ENCODE results near the gene LGI1.

GRCh38 chr10:93841961-93842360, 84.2 kb downstream of the LGI1 start:
- TF ChIP-seq EZH2 (IDR thresholded peaks at IDR 0.05; ENCODE audit: low read length): no peak
- TF ChIP-seq, protein P1, sequence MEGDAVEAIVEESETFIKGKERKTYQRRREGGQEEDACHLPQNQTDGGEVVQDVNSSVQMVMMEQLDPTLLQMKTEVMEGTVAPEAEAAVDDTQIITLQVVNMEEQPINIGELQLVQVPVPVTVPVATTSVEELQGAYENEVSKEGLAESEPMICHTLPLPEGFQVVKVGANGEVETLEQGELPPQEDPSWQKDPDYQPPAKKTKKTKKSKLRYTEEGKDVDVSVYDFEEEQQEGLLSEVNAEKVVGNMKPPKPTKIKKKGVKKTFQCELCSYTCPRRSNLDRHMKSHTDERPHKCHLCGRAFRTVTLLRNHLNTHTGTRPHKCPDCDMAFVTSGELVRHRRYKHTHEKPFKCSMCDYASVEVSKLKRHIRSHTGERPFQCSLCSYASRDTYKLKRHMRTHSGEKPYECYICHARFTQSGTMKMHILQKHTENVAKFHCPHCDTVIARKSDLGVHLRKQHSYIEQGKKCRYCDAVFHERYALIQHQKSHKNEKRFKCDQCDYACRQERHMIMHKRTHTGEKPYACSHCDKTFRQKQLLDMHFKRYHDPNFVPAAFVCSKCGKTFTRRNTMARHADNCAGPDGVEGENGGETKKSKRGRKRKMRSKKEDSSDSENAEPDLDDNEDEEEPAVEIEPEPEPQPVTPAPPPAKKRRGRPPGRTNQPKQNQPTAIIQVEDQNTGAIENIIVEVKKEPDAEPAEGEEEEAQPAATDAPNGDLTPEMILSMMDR (optimal IDR thresholded peaks at IDR 0.05 in 1 of 3, IDR thresholded peaks at IDR 0.05 in 1 of 3, conservative IDR thresholded peaks at IDR 0.05 in 1 of 3; ENCODE audit: extremely low read depth in 1 of 3, insufficient read depth in 2 of 3, low read length in 3 of 3): no peak

Measured in keratinocyte (primary cell).